RWPE1 (cell line): ENCODE data around the gene ADAT3.
A peak's percentile ranks its signal among the peaks of the same experiment; 100 is the strongest.
"Not testable (repeated sequence)": the region's sequence is repeated elsewhere in the genome, so short reads cannot be mapped to it uniquely, and the experiment has no call there.

ENCODE experiments used
- CTCF ChIA-PET: fragments of 350-600 bp; sonication (Branson Sonifier 250); formaldehyde crosslinking; extraction: SDS; loops from one replicate; lab custom pipeline; 2021; lab: Yijun Ruan, JAX
- POLR2A ChIA-PET: fragments of 400-600 bp; formaldehyde crosslinking; extraction: SDS; loops from one replicate; lab custom pipeline; 2020; ENCODE audit warnings: antibody characterized with exemption; ENCODE audit not compliant: low non-redundant PET; lab: Yijun Ruan, JAX
- DNase-seq: peaks from one replicate; pipeline ENCODE4 v3.0.0; 2012; ENCODE audit warnings: low spot score
- H3K27ac ChIP-seq: fragments of 450-650 bp; 2 replicates; pipeline ENCODE4 v1.5.1; 2017
- CTCF ChIP-seq: fragments of 450-650 bp; conservative IDR thresholded peaks from 2 replicates; pipeline ENCODE4 v1.5.1; 2017; ENCODE audit warnings: low read depth, mild to moderate bottlenecking

ADAT3 gene

GRCh38 chr19:1884719-1885334 is 20.4 kb upstream of the ADAT3 start:
- peak overlapping the region; percentile 82 for H3K27ac ChIP-seq
- CTCF ChIA-PET, result interaction anchor here (0.6 to 1.7 kb wide), 3 partner anchors 20 to 1115 kb away, joined by 3 to 5 read pairs (median 5); no protein-coding TSS in a partner anchor
- no peak for DNase-seq
- no peak for TF ChIP-seq CTCF
- POLR2A ChIA-PET, result interaction anchor here (0.5 to 1.0 kb wide), 3 partner anchors 9 to 683 kb away, joined by 3 to 4 read pairs (median 3); partner anchors contain the start of genes ADAT3 and SCAMP4

GRCh38 chr19:1885398-1886119 is 19.6 kb upstream of the ADAT3 start, which contains the start of gene ABHD17A:
Gene ABHD17A, minus strand, starts transcription at chr19:1885496. Its CDS starts 3,930 bp downstream, at chr19:1881566.
- peak; percentile 89 for DNase-seq
- CTCF ChIA-PET, result interaction anchor here (0.6 to 0.7 kb wide), 2 partner anchors 192 to 1116 kb away, joined by 3 to 5 read pairs; no protein-coding TSS in a partner anchor
- POLR2A ChIA-PET, result interaction anchor here (0.5 to 1.0 kb wide), 3 partner anchors 9 to 682 kb away, joined by 3 to 4 read pairs (median 3); partner anchors contain the start of genes ADAT3 and SCAMP4
- H3K27ac ChIP-seq, result peak within 1 kb of the TSS; percentile 82

GRCh38 chr19:1886360-1886759 is 18.8 kb upstream of the ADAT3 start:
- CTCF ChIA-PET, result interaction anchor here (0.7 kb wide), 1 partner anchor 217 kb away, joined by 4 read pairs; no protein-coding TSS in a partner anchor
- POLR2A ChIA-PET, DNase-seq: not testable (repeated sequence)

GRCh38 chr19:1888385-1888784 is 16.8 kb upstream of the ADAT3 start:
- no peak for DNase-seq
- ChIA-PET CTCF (interaction anchor here (0.5 kb wide), 1 partner anchor 40 kb away, joined by 3 read pairs; no protein-coding TSS in a partner anchor), POLR2A (no interaction called here)

More at GRCh38 chr19:1886360-1886759, 18.8 kb upstream of the ADAT3 start:
- H3K27ac ChIP-seq, result peak overlapping the region; percentile 82

GRCh38 chr19:1889907-1890306 is 15.3 kb upstream of the ADAT3 start:
- ChIA-PET POLR2A (no interaction called here), CTCF (interaction anchor here (0.5 to 0.9 kb wide), 3 partner anchors 25 to 204 kb away, joined by 3 to 4 read pairs (median 3); no protein-coding TSS in a partner anchor)
- H3K27ac ChIP-seq, result peak overlapping the region; percentile 22
- no peak for DNase-seq
- no peak for TF ChIP-seq CTCF

More at GRCh38 chr19:1888385-1888784, 16.8 kb upstream of the ADAT3 start:
- peak overlapping the region; percentile 82 for H3K27ac ChIP-seq
- TF ChIP-seq CTCF, result no peak

- POLR2A ChIA-PET, result no interaction called here
Measured at GRCh38 chr19:1893791-1894190, 11.4 kb upstream of the ADAT3 start.

More at GRCh38 chr19:1893791-1894190, 11.4 kb upstream of the ADAT3 start:
- TF ChIP-seq CTCF, result no peak
- no peak for DNase-seq
- CTCF ChIA-PET, result no interaction called here
- no peak overlapping the region for H3K27ac ChIP-seq
